OCI-LY1 (cell line): ENCODE results near the gene FOXQ1.

Source experiments
- H2AFZ ChIP-seq: fragments of 200-600 bp; sonication (generic), shearing (Covaris generic); 2 replicates; pipeline ENCODE4 v1.6.0; 2014; ENCODE audit warnings: antibody characterized with exemption, mild to moderate bottlenecking, low read length
- H3F3A ChIP-seq: fragments of 200-600 bp; sonication (generic), shearing (Covaris generic); 2 replicates; pipeline ENCODE4 v1.6.0; 2014; ENCODE audit warnings: mild to moderate bottlenecking, antibody characterized with exemption, low read length, moderate library complexity; ENCODE audit not compliant: insufficient read depth
- H3K27ac ChIP-seq: fragments of 200-600 bp; sonication (generic); 2 replicates; pipeline ENCODE4 v1.5.1; 2014; ENCODE audit warnings: low read length, mixed run types, mild to moderate bottlenecking, low read depth; ENCODE audit not compliant: poor library complexity, severe bottlenecking
- H3K27me3 ChIP-seq: fragments of 200-600 bp; sonication (generic); 2 replicates; pipeline ENCODE4 v1.6.0; 2014; ENCODE audit warnings: antibody characterized with exemption, mild to moderate bottlenecking, low read length, moderate library complexity; ENCODE audit not compliant: insufficient read depth
- H3K36me3 ChIP-seq: fragments of 200-600 bp; sonication (generic); 2 replicates; pipeline ENCODE4 v1.6.1; 2014; ENCODE audit warnings: mild to moderate bottlenecking, antibody characterized with exemption, low read length, moderate library complexity, mixed read lengths; ENCODE audit not compliant: insufficient read depth
- H3K4me1 ChIP-seq: fragments of 200-600 bp; sonication (generic); 2 replicates; pipeline ENCODE4 v1.5.1; 2014; ENCODE audit warnings: mild to moderate bottlenecking, low read length, moderate library complexity; ENCODE audit not compliant: insufficient read depth, severe bottlenecking
- H3K4me2 ChIP-seq: fragments of 200-600 bp; sonication (generic), shearing (Covaris generic); 2 replicates; pipeline ENCODE4 v1.6.1; 2014; ENCODE audit warnings: low read length
- H3K4me3 ChIP-seq: fragments of 200-600 bp; sonication (generic); 2 replicates; pipeline ENCODE4 v1.5.1; 2014; ENCODE audit warnings: low read length, low read depth, mild to moderate bottlenecking, mixed read lengths; ENCODE audit not compliant: poor library complexity, severe bottlenecking
- H3K79me2 ChIP-seq: fragments of 200-600 bp; shearing (Covaris generic); 2 replicates; pipeline ENCODE4 v1.6.1; 2016; ENCODE audit warnings: mixed run types, low read length, mixed read lengths; ENCODE audit not compliant: insufficient read depth
- H3K9ac ChIP-seq: fragments of 200-600 bp; sonication (generic), shearing (Covaris generic); 2 replicates; pipeline ENCODE4 v1.6.1; 2014; ENCODE audit warnings: mild to moderate bottlenecking, low read length, mixed read lengths
- H3K9me2 ChIP-seq: fragments of 200-600 bp; sonication (generic), shearing (Covaris generic); 2 replicates; pipeline ENCODE4 v1.6.1; 2014; ENCODE audit warnings: low read depth, mild to moderate bottlenecking, low read length, mixed read lengths
- H3K9me3 ChIP-seq: fragments of 200-600 bp; shearing (Covaris generic); 2 replicates; pipeline ENCODE4 v1.6.1; 2014; ENCODE audit warnings: low read length, mixed read lengths
- H4K20me1 ChIP-seq: fragments of 200-600 bp; sonication (generic), shearing (Covaris generic); 2 replicates; pipeline ENCODE4 v1.6.0; 2016; ENCODE audit warnings: mild to moderate bottlenecking, low read length; ENCODE audit not compliant: insufficient read depth
- EZH2 ChIP-seq: fragments of 200-600 bp; sonication (generic), shearing (Covaris generic); IDR thresholded peaks from 2 replicates; pipeline ENCODE4 v1.8.0; 2017; ENCODE audit warnings: borderline replicate concordance, mixed run types, mild to moderate bottlenecking, antibody characterized with exemption, low read length, moderate library complexity, mixed read lengths
- TF ChIP-seq, protein P1 (sequence below): fragments of 200-600 bp; sonication (generic), shearing (Covaris generic); IDR thresholded peaks from 2 replicates; pipeline ENCODE4 v1.5.1; 2017; ENCODE audit warnings: mild to moderate bottlenecking, antibody characterized with exemption, low read length, moderate library complexity, mixed read lengths

The FOXQ1 gene

DNA sequence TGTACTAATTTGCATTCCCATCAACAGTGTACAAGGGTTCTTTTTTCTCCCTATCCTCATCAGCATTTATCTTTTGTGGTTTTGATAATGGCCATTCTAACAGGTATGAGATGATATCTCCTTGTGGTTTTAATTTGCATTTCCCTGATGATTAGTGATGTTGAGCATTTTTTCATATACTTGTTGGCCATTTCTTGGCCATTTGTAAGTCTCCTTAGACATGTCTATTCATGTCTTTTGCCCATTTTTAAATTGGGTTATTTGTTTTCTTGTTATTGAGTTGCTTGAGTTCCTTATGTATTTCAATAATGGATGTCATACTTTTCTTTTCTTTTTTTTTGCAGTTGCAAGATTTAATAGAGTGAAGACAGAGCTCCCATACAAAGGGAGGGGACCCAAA is 17.8 kb downstream of the FOXQ1 start:
- H3K4me1 ChIP-seq: no peaks in the 10 kb centered on the region
- no peak overlapping the region for H3K4me3 ChIP-seq
- no peak for TF ChIP-seq EZH2
- TF ChIP-seq, protein P1, sequence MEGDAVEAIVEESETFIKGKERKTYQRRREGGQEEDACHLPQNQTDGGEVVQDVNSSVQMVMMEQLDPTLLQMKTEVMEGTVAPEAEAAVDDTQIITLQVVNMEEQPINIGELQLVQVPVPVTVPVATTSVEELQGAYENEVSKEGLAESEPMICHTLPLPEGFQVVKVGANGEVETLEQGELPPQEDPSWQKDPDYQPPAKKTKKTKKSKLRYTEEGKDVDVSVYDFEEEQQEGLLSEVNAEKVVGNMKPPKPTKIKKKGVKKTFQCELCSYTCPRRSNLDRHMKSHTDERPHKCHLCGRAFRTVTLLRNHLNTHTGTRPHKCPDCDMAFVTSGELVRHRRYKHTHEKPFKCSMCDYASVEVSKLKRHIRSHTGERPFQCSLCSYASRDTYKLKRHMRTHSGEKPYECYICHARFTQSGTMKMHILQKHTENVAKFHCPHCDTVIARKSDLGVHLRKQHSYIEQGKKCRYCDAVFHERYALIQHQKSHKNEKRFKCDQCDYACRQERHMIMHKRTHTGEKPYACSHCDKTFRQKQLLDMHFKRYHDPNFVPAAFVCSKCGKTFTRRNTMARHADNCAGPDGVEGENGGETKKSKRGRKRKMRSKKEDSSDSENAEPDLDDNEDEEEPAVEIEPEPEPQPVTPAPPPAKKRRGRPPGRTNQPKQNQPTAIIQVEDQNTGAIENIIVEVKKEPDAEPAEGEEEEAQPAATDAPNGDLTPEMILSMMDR: no peak
- H3K36me3 ChIP-seq: no peaks in the 10 kb centered on the region
- no peak overlapping the region for H3K4me2 ChIP-seq
- no peaks in the 10 kb centered on the region for H3K9me2 ChIP-seq
- no peak overlapping the region for H2AFZ ChIP-seq
- H3K27me3 ChIP-seq: no peaks in the 10 kb centered on the region
- no peak overlapping the region for H3K9ac ChIP-seq
- no peaks in the 10 kb centered on the region for H3K9me3 ChIP-seq
- no peaks in the 10 kb centered on the region for H3F3A ChIP-seq
- H3K79me2 ChIP-seq: no peaks in the 10 kb centered on the region
- no peaks in the 10 kb centered on the region for H4K20me1 ChIP-seq
- H3K27ac ChIP-seq: no peak overlapping the region

DNA sequence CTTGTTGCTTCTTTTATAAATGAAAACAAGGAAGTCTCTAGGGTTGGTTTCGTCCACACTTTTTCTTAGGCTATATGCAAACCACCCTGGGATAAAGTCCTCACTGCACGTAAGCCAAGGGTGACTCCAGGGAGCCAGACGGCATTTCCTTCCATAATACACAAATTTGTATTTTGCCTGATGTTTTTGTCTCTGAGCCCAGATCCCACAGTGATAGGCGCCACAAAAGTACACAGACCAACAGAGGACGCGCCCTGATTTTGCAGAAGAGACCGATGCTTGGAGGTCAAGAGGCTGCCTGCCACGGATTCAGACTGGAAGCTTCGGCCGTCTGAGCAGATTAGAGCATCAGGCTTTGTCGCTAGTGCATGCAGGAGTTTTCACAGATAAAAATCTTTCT is 22.8 kb downstream of the FOXQ1 start:
- Histone ChIP-seq H3K4me2 (no peak overlapping the region), H3F3A (no peaks in the 10 kb centered on the region), H3K4me3 (no peak overlapping the region), H3K36me3 (no peaks in the 10 kb centered on the region), H3K27ac (no peak overlapping the region), H3K9me2 (no peaks in the 10 kb centered on the region), H3K9me3 (no peaks in the 10 kb centered on the region), H3K4me1 (no peaks in the 10 kb centered on the region), H3K79me2 (no peaks in the 10 kb centered on the region), H4K20me1 (no peaks in the 10 kb centered on the region), H3K9ac (no peak overlapping the region), H3K27me3 (no peaks in the 10 kb centered on the region), H2AFZ (no peak overlapping the region)
- no peak for TF ChIP-seq EZH2
- TF ChIP-seq, protein P1: no peak

DNA sequence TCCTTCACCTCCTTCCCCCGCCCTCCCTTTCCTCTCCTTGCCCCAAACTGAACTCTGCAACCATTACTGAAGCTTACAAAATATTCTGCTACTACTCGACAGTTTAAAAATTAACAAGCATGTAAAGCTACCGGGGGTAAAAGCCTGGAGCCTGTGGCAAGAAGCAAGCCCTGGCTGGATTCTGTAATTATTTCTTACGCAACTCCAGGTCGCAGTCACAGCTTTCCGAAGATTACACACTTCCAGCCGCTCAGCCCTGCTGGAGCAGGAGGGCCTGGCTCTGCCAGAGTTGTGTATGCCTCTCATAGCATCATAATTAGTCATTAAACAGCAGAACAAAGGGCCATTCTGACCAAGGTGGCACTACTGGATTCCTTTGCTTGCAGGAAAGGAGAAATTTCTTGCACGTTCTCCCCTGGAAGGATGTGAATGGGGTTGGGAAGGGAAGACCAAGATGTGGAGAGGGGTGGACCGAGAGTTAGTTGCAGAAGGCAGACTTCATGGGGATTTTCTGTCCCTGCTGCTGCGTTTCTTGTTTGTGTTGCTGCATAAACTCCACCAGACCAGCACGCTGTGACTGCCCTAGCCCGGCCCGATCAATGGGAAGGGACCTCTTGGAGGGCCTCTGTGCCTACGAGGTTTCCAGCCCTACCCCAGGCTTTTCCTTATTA is 23.6 kb downstream of the FOXQ1 start:
- TF ChIP-seq, protein P1: no peak
- TF ChIP-seq EZH2: no peak
- Histone ChIP-seq H3K9me2 (no peaks in the 10 kb centered on the region), H3K36me3 (no peaks in the 10 kb centered on the region), H3K79me2 (no peaks in the 10 kb centered on the region), H2AFZ (no peak overlapping the region), H4K20me1 (no peaks in the 10 kb centered on the region), H3K27ac (no peak overlapping the region), H3K27me3 (no peaks in the 10 kb centered on the region), H3K4me2 (no peak overlapping the region), H3K9ac (no peak overlapping the region), H3K4me1 (no peaks in the 10 kb centered on the region), H3F3A (no peaks in the 10 kb centered on the region), H3K4me3 (no peak overlapping the region), H3K9me3 (no peaks in the 10 kb centered on the region)
